ENCODE measurements around the gene LAMB3. TPM values are rescaled to one million over a fixed set of nuclear protein-coding genes. Genes with fewer than 3 reads are reported as not detected.

LAMB3 gene
- total RNA-seq, 1 experiment from 2014 or later: 70.2 TPM

DNA sequence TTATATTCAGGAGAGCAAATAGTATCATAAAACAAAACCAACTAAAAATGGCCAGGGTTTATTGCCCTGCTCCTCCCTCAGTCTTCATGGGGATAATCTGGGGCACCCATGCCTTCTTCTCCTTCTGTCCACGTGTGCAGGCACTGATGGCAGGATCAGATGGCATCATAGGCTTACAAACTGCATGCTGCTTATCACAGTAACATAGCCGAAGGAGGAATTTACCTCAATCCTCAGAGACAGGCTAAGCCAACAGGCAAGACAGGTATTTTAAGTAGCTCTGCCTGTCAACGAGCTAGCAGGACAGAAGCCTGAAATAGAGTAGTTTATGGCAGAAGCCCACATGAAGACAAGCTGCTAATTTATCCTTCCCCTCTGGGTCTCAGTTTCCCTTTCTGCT is 9.4 kb downstream of the LAMB3 start:
- no peak overlapping the region for H2AFZ ChIP-seq (ENCODE audit: low read depth, low read length, poor library complexity, severe bottlenecking)
- intact Hi-C loops (cut with micrococcal nuclease): no loop called here
- RAD21 ChIA-PET (ENCODE audit: low non-redundant PET in 1 of 2, low total read pairs in 2 of 2, uncharacterized antibody in 2 of 2, unreplicated experiment in 2 of 2): no interaction called here
- H3K27ac ChIP-seq (ENCODE audit: low read depth, low read length): no peak overlapping the region
- H3K4me1 ChIP-seq (ENCODE audit: control insufficient read depth in 1 of 2, insufficient read depth in 2 of 2, low read length in 2 of 2): peaks cover 0 to 8% of the 10 kb centered on the region in 2 experiments; a peak in 2 of 4 replicates
- DNase-seq (ENCODE audit: low read depth, low spot score) (no peak), ATAC-seq (no peak)
- no peak overlapping the region for H3K4me2 ChIP-seq (ENCODE audit: low read length)
- H4K20me1 ChIP-seq (ENCODE audit: insufficient read depth): no peaks in the 10 kb centered on the region
- no peak overlapping the region for H3K9ac ChIP-seq (ENCODE audit: low read length)
- H3K9me2 ChIP-seq (ENCODE audit: insufficient read depth): no peaks in the 10 kb centered on the region
- CTCF ChIA-PET: no interaction called here
- H3K4me3 ChIP-seq (replicated peaks in 1 of 2; ENCODE audit: low read depth in 1 of 2, low read length in 2 of 2): no peak overlapping the region
- peaks cover 5% of the 10 kb centered on the region; the same call in 1 of the 2 replicates for H3K79me2 ChIP-seq (ENCODE audit: insufficient read depth, low read length)
- BruUV-seq (replicated peaks): no TSS peak
- no peaks in the 10 kb centered on the region for H3K9me3 ChIP-seq (ENCODE audit: control insufficient read depth in 1 of 2, insufficient read depth in 1 of 2, low read depth in 1 of 2, low read length in 2 of 2)
- no peak for TF ChIP-seq ZFX (IDR thresholded peaks at IDR 0.05)
- TF ChIP-seq EGR1 (IDR thresholded peaks at IDR 0.05; ENCODE audit: low read depth): no peak
- TF ChIP-seq TCF7L2 (IDR thresholded peaks at IDR 0.05; ENCODE audit: borderline replicate concordance, extremely low read depth, insufficient read depth, insufficient read length): no peak
- TF ChIP-seq, protein P1, sequence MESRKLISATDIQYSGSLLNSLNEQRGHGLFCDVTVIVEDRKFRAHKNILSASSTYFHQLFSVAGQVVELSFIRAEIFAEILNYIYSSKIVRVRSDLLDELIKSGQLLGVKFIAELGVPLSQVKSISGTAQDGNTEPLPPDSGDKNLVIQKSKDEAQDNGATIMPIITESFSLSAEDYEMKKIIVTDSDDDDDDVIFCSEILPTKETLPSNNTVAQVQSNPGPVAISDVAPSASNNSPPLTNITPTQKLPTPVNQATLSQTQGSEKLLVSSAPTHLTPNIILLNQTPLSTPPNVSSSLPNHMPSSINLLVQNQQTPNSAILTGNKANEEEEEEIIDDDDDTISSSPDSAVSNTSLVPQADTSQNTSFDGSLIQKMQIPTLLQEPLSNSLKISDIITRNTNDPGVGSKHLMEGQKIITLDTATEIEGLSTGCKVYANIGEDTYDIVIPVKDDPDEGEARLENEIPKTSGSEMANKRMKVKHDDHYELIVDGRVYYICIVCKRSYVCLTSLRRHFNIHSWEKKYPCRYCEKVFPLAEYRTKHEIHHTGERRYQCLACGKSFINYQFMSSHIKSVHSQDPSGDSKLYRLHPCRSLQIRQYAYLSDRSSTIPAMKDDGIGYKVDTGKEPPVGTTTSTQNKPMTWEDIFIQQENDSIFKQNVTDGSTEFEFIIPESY (IDR thresholded peaks at IDR 0.05; ENCODE audit: extremely low read depth, insufficient replicate concordance, low read length): no peak
- no peak for TF ChIP-seq POLR2A (IDR thresholded peaks at IDR 0.05; ENCODE audit: borderline replicate concordance, extremely low read depth, insufficient read depth, insufficient read length)
- TF ChIP-seq ATF3 (IDR thresholded peaks at IDR 0.05): no peak
- TF ChIP-seq EZH2phosphoT487 (IDR thresholded peaks at IDR 0.05; ENCODE audit: borderline replicate concordance): no peak
- no peak for TF ChIP-seq POLR2AphosphoS5 (IDR thresholded peaks at IDR 0.05; ENCODE audit: low read depth, low read length)
- H3K27me3 ChIP-seq (ENCODE audit: insufficient read depth, low read length): no peaks in the 10 kb centered on the region
- H3K36me3 ChIP-seq (ENCODE audit: control insufficient read depth in 1 of 2, insufficient read depth in 2 of 2, low read length in 2 of 2): peaks cover 0 to 7% of the 10 kb centered on the region in 2 experiments; a peak in 1 of 4 replicates
- POLR2A ChIA-PET: no interaction called here
